Measurements from ENCODE around the gene ZNF136.

Gene ZNF136

DNA sequence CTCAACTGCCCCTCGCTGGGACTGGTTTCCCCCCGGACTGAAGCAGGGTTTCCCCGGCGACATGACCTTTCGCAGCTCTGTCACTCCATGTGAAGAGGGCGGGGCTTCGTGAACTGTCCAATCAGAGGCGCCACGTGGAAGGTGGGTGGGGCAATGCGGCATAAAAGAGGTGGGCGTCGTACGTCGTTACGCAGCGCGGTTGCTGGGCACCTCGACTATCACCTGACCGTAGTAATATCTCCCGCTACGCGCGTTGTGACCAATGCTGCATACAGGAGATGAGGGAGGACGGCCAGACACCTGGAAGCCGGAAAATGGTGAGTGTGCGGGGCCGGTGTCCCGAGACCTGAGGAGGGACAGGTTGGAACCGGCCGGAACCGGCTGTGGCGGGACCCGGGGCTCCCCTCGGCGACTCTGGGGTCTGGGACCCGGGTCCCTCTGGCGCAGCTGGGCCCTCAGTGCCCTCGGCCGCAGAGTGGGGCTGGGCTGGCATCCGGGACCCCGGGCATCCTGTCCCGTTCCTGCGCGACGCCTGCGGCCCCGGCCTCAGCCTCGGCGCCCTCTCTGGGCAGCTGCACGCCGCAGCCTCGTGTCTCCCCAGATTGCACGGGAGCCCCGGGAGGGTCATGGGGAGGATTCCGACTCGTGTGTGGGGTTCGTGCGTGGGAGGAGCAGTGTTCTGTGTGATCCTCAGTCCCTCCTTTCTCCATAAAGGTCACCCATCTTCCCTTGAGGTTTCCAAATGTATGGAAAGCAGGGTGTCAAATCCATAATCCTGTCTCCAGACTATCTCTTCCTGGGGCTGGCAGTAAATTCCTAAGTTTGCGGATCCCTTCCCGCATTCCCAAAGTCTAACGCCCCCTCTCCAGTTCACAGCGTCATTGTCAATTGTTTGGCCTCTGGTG lies 32.2 kb downstream of the ZNF136 start:
- no peak for DNase-seq

DNA sequence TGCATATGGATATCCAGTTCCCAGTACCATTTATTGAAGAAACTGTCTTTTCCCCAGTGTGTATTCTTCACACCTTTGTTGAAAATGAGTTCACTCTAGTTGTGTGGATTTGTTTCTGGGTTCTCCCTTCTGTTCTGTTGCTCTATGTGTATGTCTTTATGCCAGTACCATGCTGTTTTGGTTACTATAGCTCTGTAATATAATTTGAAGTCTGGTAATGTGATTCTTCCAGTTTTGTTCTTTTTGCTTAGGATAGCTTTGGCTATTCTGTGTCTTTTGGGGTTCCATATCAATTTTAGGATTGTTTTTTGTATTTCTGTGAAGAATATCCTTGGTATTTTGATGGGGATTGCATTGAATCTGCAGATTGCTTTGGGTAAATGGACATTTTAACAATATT lies 35.2 kb downstream of the ZNF136 start:
- no peak for DNase-seq

DNA sequence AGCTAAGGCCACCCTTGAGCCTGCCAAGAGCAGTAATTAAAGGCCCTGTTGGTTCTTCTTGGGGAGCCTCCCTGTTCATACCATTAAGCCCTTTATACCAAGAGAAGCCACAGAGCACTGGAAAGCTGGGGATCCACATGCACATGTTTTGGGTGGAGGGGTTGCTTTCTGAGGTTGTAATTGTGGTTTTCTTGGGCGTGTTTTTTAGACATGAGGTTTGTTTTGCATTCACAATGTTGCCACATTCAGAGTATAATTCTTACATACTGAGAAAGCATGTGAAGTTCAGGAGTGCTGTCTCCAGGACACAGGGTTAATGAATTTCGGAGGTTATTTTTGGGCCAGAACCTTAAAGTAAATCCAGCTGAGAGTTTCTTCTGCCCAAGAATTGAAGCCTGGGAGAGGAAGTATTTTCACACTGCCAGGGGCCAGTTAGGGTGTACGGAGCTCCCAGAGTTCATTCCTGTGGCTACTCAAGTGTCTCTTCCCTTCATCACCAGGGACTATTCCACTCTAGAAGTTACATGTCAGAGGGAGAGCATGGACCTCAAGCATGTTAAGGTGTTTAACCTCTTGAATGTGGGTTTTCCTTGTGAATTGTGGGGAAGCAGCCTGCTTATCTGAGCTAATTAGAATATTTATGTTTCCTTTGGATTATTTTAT lies 37.0 kb downstream of the ZNF136 start:
- DNase-seq: no peak

DNA sequence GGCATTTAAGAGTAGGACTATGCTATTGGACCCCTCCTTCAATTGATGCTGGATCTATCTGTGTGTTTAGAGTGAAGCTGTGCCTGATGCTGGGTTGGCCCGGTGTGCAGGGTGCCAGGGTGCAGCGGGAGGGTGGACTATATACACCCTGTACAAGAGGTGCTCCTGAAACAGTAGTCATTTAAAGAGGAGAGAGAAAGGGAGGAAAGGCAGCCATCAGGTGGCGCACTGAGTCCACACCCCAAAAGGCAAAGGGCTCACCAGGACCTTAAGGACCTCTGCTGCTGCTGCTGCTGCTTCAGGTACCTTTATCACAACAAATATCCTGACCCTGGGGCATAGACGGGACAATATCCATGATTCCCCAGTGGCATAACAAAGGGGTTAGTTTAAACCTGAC lies 39.4 kb downstream of the ZNF136 start:
- no peak for DNase-seq

DNA sequence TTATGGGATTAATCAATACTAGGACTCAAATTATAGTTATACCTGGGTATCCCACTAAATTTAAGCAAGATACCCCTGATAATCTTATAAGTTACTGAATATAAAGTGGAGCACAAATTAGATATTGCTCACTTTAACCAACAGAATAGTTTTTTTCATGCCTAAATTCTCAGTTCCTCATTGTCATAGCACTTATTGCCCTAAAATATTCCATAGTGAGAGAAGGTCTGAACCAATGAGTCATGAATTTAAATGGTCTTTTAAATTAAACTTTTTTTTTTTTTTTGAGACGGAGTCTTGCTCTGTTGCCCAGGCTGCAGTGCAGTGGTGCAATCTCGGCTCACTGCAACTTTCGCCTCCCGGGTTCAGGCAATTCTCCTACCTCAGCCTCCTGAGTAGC lies 42.4 kb downstream of the ZNF136 start:
- DNase-seq: no peak

DNA sequence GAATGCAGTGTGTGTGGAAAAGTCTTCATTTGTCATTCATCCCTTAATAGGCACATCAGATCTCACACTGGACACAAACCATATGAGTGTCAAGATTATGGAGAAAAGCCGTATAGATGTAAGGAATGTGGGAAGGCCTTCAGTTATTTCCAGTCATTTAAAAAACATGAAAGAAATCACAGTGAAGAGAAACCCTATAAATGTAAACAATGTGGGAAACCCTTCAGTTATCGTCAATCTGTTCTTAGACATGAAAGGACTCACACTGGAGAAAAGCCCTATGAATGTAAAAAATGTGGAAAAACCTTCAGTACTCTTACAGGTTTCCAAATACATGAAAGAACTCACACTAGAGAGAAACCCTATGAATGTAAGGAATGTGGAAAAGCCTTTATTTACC lies 45.3 kb downstream of the ZNF136 start:
- no peak for DNase-seq

DNA sequence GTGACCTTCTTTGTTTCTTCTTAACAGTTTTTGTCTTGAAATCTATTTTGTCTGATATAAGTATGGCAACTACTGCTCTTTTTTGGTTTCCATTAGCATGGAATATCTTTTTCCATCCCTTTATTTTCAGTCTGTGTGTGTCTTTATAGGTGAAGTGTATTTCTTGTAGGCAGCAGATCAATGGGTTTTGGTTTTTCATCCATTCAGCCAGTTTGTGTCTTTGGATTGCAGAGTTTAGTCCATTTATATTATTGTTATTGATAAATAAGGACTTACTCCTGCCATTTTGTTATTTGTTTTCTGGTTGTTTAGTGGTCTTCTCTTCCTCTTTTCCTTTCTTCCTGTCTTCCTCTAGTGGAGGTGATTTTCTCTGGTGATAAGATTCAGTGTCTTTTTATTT lies 54.4 kb downstream of the ZNF136 start:
- DNase-seq: no peak

DNA sequence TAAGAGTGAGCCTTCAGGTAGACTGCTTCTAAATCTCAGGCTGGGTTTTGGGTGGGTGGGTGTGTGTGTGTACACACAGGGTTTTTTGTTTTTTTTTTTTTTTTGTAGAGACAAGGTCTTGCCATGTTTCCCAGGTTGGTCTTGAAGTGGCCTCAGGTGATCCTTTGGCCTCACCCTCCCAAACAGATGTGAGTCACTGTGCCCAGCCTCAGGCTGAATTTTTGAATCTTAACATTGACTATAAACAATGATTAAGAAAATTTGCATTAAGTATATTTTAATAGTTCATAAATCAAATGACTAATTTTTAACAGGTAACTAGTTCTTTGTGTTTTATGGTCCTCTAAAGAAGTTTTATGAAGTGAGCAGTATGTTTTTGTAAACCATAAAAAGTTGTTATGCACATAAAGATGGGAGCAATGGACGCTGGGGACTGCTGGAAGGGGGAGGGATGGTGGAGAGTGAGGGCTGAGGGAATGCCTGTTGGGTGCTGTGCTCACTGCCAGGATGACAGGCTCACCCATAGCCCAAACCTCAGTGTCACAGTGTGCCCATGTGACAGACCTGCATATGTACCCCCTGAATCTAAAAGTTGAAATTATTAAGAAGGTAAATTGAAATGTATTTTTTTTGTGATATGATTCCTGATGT lies 60.2 kb downstream of the ZNF136 start:
- DNase-seq: no peak

DNA sequence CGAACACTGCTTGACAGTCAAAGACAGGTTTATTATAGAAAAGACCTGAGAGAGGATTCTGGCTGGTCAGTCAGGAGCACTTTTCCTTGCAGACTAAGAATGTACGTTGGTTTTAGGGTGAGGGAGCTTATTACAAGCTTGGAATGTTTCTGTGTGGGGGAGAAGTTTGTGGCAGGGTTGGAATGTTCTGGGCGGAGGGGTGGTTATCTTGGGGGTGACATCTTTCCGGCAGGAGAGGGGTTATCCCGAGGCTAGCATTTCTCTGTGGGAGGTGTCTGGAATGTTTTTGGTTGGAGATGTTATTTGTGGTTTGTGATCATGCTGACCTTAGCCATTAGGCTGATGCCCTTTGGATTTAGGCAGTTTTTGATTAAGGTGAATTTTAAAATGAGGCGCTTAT lies 61.8 kb downstream of the ZNF136 start:
- no peak for DNase-seq

DNA sequence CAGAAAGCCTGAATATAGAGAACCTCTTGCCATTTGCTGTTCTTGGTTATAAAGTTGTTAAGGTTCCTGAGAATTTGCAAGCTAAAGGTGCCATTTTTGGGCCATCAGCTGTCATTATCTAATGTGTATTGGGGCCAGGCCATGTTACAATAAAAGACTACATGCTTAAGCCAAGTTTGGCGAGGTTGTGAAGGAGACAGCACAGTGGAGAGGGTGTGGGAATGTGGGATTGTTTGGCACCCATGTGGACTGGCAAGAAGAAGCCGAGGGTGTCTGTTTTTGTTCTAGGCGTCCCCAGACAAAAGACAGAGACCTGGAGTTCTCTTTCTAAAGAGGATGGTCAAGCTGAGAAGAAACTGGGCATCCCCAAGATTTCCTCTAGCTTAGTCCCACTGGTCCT lies 67.1 kb downstream of the ZNF136 start:
- DNase-seq: no peak

DNA sequence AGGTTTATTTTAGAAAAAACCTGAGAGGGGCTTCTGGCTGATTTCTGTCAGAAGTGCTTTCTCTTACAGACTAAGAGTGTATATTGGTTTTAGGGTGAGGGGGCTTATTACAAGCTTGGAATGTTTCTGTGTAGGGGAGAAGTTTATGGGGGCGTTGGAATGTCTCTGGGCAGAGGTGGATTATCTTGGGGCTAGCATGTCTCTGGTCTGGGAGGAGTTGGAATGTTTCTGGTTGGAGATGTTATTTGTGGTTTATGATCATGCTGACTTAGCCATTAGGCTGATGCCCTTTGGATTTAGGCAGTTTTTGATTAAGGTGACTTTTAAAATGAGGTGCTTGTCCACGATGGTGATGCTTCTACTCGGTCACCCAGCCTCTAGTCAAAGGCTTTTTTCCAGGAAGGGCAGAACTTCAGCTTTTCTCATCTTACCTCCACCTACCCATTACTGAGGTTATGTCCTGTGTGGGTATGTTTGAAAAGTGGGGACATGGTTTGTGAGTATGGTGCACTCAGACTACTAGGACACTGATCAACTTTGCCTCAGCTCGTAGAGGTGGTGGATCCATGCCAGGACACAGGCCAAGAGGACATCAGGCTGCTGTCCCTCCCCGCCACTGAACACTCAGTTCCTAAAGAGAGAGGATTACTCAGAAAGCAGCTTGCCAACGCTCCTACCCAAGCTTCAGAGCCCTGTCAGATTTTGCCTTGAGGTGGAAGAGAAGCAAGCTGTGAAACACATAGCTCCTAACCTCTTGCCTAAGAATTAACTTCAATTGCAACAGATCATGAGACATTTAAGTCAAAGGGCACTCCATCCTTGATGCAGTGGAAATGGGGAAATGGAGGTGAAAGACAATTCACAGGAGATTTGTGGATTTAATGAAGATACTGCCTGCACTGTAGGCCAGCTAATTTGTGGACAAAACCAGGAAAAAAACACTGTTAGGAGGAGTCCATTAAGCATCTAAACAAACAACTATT lies 68.1 kb downstream of the ZNF136 start:
- DNase-seq: no peak

DNA sequence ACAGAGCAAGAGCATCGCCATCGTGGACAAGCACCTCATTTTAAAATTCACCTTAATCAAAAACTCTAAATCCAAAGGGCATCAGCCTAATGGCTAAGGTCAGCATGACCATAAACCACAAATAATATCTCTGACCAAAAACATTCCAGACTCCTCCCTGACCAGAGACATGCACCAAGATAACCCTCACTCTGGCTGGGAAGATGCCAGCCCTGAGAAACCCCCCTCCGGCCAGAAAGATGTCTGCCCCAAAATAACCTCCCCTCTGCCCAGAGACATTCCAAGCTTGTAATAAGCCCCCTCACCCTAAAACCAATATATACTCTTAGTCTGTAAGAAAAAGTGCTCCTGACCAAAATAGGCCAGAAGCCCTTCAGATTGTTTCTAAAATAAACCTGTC lies 70.1 kb downstream of the ZNF136 start:
- DNase-seq: no peak

DNA sequence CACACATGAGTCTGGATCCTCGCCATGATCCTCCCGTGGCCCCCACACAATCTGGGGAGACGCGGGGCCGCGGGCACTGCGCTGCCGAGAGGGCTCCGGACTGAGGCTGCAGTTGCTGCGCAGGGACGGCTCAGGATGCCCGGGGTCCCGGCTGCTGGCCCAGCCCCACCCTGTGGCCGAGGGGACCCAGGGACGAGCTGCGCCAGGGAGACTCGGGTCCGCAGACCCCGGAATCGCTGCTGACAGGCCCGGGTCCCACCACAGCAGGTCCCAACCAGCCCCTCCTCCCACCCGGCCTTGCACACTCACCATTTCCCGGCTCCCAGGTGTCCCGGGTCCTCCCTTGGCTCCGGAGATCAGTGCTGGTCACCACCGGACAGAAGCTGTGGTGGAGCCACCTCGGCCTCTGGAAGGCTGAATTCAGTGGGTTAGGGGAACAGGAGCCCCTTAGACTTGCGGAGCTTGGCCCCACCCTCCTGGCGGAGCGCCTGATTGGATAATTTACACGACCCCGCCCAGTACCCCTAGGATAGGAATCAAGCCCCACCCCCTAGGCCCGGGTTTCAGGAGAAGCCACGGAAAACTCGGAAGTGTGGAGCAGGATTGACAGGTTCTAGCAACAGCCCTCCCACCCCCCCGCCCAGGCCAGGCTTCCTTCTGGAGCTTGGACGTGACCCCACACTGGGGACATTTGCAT lies 74.4 kb downstream of the ZNF136 start:
- DNase-seq: no peak

All from DMS79 treated with DMSO at 0.1 percent for 48 hours (cell line).